Fibroblast of the aortic adventitia (primary cell): ENCODE data around the gene PHIP. TPM values are rescaled to one million over a fixed set of nuclear protein-coding genes. Genes with fewer than 3 reads are reported as not detected.

Source experiments
- DNase-seq: peaks from one replicate; pipeline ENCODE4 v3.0.0-alpha.2; 2010; ENCODE audit warnings: low read depth
- H3K4me3 ChIP-seq: 2 replicates; pipeline ENCODE4 v1.5.1; 2011; ENCODE audit warnings: low read depth, mild to moderate bottlenecking, control low read depth, low read length, moderate library complexity
- CTCF ChIP-seq: IDR thresholded peaks from 2 replicates; pipeline ENCODE4 v1.5.1; 2011; ENCODE audit warnings: mild to moderate bottlenecking, low read length, control low read depth, inconsistent platforms; ENCODE audit not compliant: insufficient read depth
- total RNA-seq: library from RNA; depleted of rRNA; stranded (reverse); fragments of >200 nt; gene quantifications from 2 replicates; pipeline ENCODE4 v1.2.3, GENCODE V29; 2012; ENCODE audit warnings: low replicate concordance

The PHIP gene
- total RNA-seq, 1 donor = 34.3 TPM

- no peak overlapping the region for H3K4me3 ChIP-seq
- TF ChIP-seq CTCF = no peak
- no peak for DNase-seq
These were observed 5.3 kb downstream of the PHIP start for GRCh38 chr6:79072640-79073181.

GRCh38 chr6:79071547-79071946, 6.5 kb downstream of the PHIP start:
- no peak for DNase-seq
- H3K4me3 ChIP-seq = no peak overlapping the region
- TF ChIP-seq CTCF = no peak

GRCh38 chr6:79070206-79070825, 7.7 kb downstream of the PHIP start:
- TF ChIP-seq CTCF = no peak
- no peak overlapping the region for H3K4me3 ChIP-seq
- DNase-seq = no peak

- no peak for TF ChIP-seq CTCF
- DNase-seq = no peak
These were observed 11.2 kb downstream of the PHIP start for GRCh38 chr6:79066828-79067227.

GRCh38 chr6:79066330-79066729, 11.7 kb downstream of the PHIP start:
- no peak overlapping the region for H3K4me3 ChIP-seq
- TF ChIP-seq CTCF = no peak
- no peak for DNase-seq

More at GRCh38 chr6:79066828-79067227, 11.2 kb downstream of the PHIP start:
- no peak overlapping the region for H3K4me3 ChIP-seq

GRCh38 chr6:79065232-79065631, 12.8 kb downstream of the PHIP start:
- H3K4me3 ChIP-seq = no peak overlapping the region
- no peak for DNase-seq
- no peak for TF ChIP-seq CTCF

GRCh38 chr6:79064635-79065034, 13.4 kb downstream of the PHIP start:
- no peak for TF ChIP-seq CTCF
- H3K4me3 ChIP-seq = no peak overlapping the region
- no peak for DNase-seq
